Neuronal stem cell (in vitro differentiated cells): ENCODE data around the gene DVL3.
"Not testable (repeated sequence)": the region's sequence is repeated elsewhere in the genome, so short reads cannot be mapped to it uniquely, and the experiment has no call there.

ENCODE experiments used
- DNase-seq: peaks from one replicate; pipeline ENCODE4 v3.0.0-alpha.2; 2013; ENCODE audit warnings: low spot score
- H2AFZ ChIP-seq: one replicate; pipeline ENCODE4 v1.6.1; 2013; ENCODE audit warnings: mild to moderate bottlenecking, low read length, inconsistent platforms
- H2AK5ac ChIP-seq: 2 replicates; pipeline ENCODE4 v1.6.1; 2013; ENCODE audit warnings: low read depth, mild to moderate bottlenecking, inconsistent platforms, low read length, moderate library complexity, mixed read lengths
- H2BK120ac ChIP-seq: 2 replicates; pipeline ENCODE4 v1.6.1; 2013; ENCODE audit warnings: low read depth, mild to moderate bottlenecking, inconsistent platforms, low read length, moderate library complexity, mixed read lengths
- H2BK12ac ChIP-seq: one replicate; pipeline ENCODE4 v1.6.1; 2013; ENCODE audit warnings: low read length, inconsistent platforms
- H2BK15ac ChIP-seq: 2 replicates; pipeline ENCODE4 v1.6.1; 2013; ENCODE audit warnings: mild to moderate bottlenecking, low read length, inconsistent platforms, mixed read lengths
- H2BK5ac ChIP-seq: one replicate; pipeline ENCODE4 v1.6.1; 2013; ENCODE audit warnings: inconsistent platforms, mild to moderate bottlenecking, low read length, moderate library complexity
- H3K14ac ChIP-seq: one replicate; pipeline ENCODE4 v1.6.1; 2013; ENCODE audit warnings: low read length, inconsistent platforms
- H3K18ac ChIP-seq: 2 replicates; pipeline ENCODE4 v1.6.1; 2013; ENCODE audit warnings: low read length, inconsistent platforms
- H3K23ac ChIP-seq: 2 replicates; pipeline ENCODE4 v1.6.1; 2013; ENCODE audit warnings: low read depth, mild to moderate bottlenecking, mixed read lengths, low read length, inconsistent platforms; ENCODE audit not compliant: poor library complexity
- H3K27ac ChIP-seq: replicated peaks from 3 replicates; pipeline ENCODE4 v1.5.1; 2013; ENCODE audit warnings: low read length, inconsistent platforms
- H3K27me3 ChIP-seq, 3 experiments: 2 replicates each; pipeline ENCODE4 v1.6.1; 2013; ENCODE audit warnings: low read length in 3 of 3, mild to moderate bottlenecking in 2 of 3, inconsistent platforms in 1 of 3, low read depth in 1 of 3, mixed read lengths in 1 of 3, moderate library complexity in 1 of 3; ENCODE audit not compliant: control insufficient read depth in 3 of 3, insufficient read depth in 3 of 3
- H3K36me3 ChIP-seq, 2 donors: replicated peaks in 1 of 2; 2 replicates each; pipeline ENCODE4 v1.6.1; 2013; ENCODE audit warnings: low read length in 2 of 2; ENCODE audit not compliant: control insufficient read depth in 2 of 2, insufficient read depth in 2 of 2
- H3K4ac ChIP-seq: 2 replicates; pipeline ENCODE4 v1.6.1; 2013; ENCODE audit warnings: inconsistent platforms, mild to moderate bottlenecking, low read length, moderate library complexity
- H3K4me1 ChIP-seq, 2 donors: 1 replicate in 1 of 2; 2 replicates in 1 of 2; pipeline ENCODE4 v1.6.1; 2013; ENCODE audit warnings: low read length in 2 of 2, low read depth in 1 of 2; ENCODE audit not compliant: control insufficient read depth in 2 of 2, insufficient read depth in 1 of 2
- H3K4me2 ChIP-seq: one replicate; pipeline ENCODE4 v1.6.1; 2013; ENCODE audit warnings: mild to moderate bottlenecking, low read length, inconsistent platforms; ENCODE audit not compliant: insufficient read depth, poor library complexity, severe bottlenecking
- H3K4me3 ChIP-seq, 2 donors: 2 replicates each; pipeline ENCODE4 v1.5.1; 2013; ENCODE audit warnings: low read length in 2 of 2, mild to moderate bottlenecking in 2 of 2, inconsistent platforms in 1 of 2, moderate library complexity in 1 of 2
- H3K79me1 ChIP-seq: one replicate; pipeline ENCODE4 v1.6.1; 2013; ENCODE audit warnings: low read depth, mild to moderate bottlenecking, inconsistent platforms, low read length, moderate library complexity
- H3K9ac ChIP-seq: one replicate; pipeline ENCODE4 v1.6.1; 2013; ENCODE audit warnings: mild to moderate bottlenecking, low read depth, low read length, inconsistent platforms; ENCODE audit not compliant: poor library complexity
- H3K9me3 ChIP-seq, 2 donors: replicated peaks in 1 of 2; 2 replicates each; pipeline versions ENCODE3 to v1.6.1; 2013; ENCODE audit warnings: low read length in 2 of 2, mild to moderate bottlenecking in 2 of 2, inconsistent platforms in 1 of 2, low read depth in 1 of 2, mixed read lengths in 1 of 2, moderate library complexity in 1 of 2; ENCODE audit not compliant: control insufficient read depth in 2 of 2, insufficient read depth in 1 of 2
- H4K8ac ChIP-seq: one replicate; pipeline ENCODE4 v1.6.1; 2013; ENCODE audit warnings: low read depth, mild to moderate bottlenecking, inconsistent platforms, low read length, moderate library complexity
- H4K91ac ChIP-seq: one replicate; pipeline ENCODE4 v1.6.1; 2013; ENCODE audit warnings: low read length, low read depth, mild to moderate bottlenecking, inconsistent platforms; ENCODE audit not compliant: poor library complexity
- WGBS, 2 donors: extraction: QIAGEN DNeasy Blood & Tissue Kit; methylation state at CpG; one replicate each; pipeline ENCODE4 v1.1.7; 2013; ENCODE audit warnings: missing lambda C conversion rate in 2 of 2, mixed read lengths in 1 of 2; ENCODE audit not compliant: insufficient read length in 2 of 2, insufficient replicate concordance in 1 of 2; ENCODE audit errors: extremely low coverage in 2 of 2; 5-methylcytosine and 5-hydroxymethylcytosine counted together

Gene DVL3

GRCh38 chr3:184121031-184121430 is 34.1 kb upstream of the DVL3 start:
- not testable (repeated sequence) for H3K9me3 ChIP-seq, H2AK5ac ChIP-seq, H2BK15ac ChIP-seq, H3K79me1 ChIP-seq, H3K9ac ChIP-seq, H3K23ac ChIP-seq, H2AFZ ChIP-seq, H3K4ac ChIP-seq, H4K91ac ChIP-seq, H3K4me2 ChIP-seq, H4K8ac ChIP-seq, H3K36me3 ChIP-seq, H3K4me1 ChIP-seq, H3K27me3 ChIP-seq, H3K4me3 ChIP-seq, H3K14ac ChIP-seq, DNase-seq, H3K18ac ChIP-seq, H2BK12ac ChIP-seq, H3K27ac ChIP-seq, H2BK120ac ChIP-seq, H2BK5ac ChIP-seq
- no CpG with 5 or more reads among the region's 8 CpGs for WGBS, 2 donors

- no peak overlapping the region for H3K4ac ChIP-seq
- H3K4me1 ChIP-seq, result no peaks in the 10 kb centered on the region
- H3K18ac ChIP-seq, result no peak overlapping the region
- H2AFZ ChIP-seq, result no peak overlapping the region
- H3K23ac ChIP-seq, result no peak overlapping the region
- H4K91ac ChIP-seq, result no peak overlapping the region
- no peaks in the 10 kb centered on the region for H3K27me3 ChIP-seq
- no peak overlapping the region for H2BK15ac ChIP-seq
- no peak overlapping the region for H3K27ac ChIP-seq
- H3K36me3 ChIP-seq, result no peaks in the 10 kb centered on the region
- H2BK5ac ChIP-seq, result no peak overlapping the region
- DNase-seq, result no peak
- no peak overlapping the region for H2BK12ac ChIP-seq
- no peak overlapping the region for H3K9ac ChIP-seq
- H3K4me3 ChIP-seq, result no peak overlapping the region
- H3K4me2 ChIP-seq, result no peak overlapping the region
- no peak overlapping the region for H2BK120ac ChIP-seq
- no peak overlapping the region for H3K14ac ChIP-seq
- no peak overlapping the region for H2AK5ac ChIP-seq
- H4K8ac ChIP-seq, result no peak overlapping the region
- no peaks in the 10 kb centered on the region for H3K9me3 ChIP-seq
- H3K79me1 ChIP-seq, result no peaks in the 10 kb centered on the region
- no CpG with 5 or more reads among the region's 3 CpGs for WGBS, 2 donors
Measured at GRCh38 chr3:184126006-184126405, 29.2 kb upstream of the DVL3 start.

GRCh38 chr3:184129012-184129411 is 26.2 kb upstream of the DVL3 start:
- Histone ChIP-seq H3K36me3 (no peaks in the 10 kb centered on the region), H3K9ac (no peak overlapping the region), H2BK5ac (no peak overlapping the region), H2BK120ac (no peak overlapping the region), H2BK12ac (no peak overlapping the region), H3K9me3 (no peaks in the 10 kb centered on the region), H3K4ac (no peak overlapping the region), H3K23ac (no peak overlapping the region), H3K27me3 (peaks cover 0 to 4% (median 0%) of the 10 kb centered on the region in 3 experiments), H2AFZ (peak overlapping the region; percentile 46), H3K18ac (no peak overlapping the region), H4K8ac (no peak overlapping the region), H2BK15ac (no peak overlapping the region), H3K27ac (no peak overlapping the region), H2AK5ac (no peak overlapping the region), H3K79me1 (no peaks in the 10 kb centered on the region), H3K4me1 (peaks cover 0 to 3% of the 10 kb centered on the region in 2 donors), H3K14ac (no peak overlapping the region), H3K4me3 (no peak overlapping the region), H4K91ac (no peak overlapping the region), H3K4me2 (no peak overlapping the region)
- peak; percentile 31 for DNase-seq
- no CpG with 5 or more reads among the region's 2 CpGs for WGBS, 2 donors

GRCh38 chr3:184132945-184133344 is 22.2 kb upstream of the DVL3 start:
- Histone ChIP-seq H3K9me3 (no peaks in the 10 kb centered on the region), H3K18ac (no peak overlapping the region), H4K8ac (no peak overlapping the region), H3K4ac (no peak overlapping the region), H2BK15ac (no peak overlapping the region), H3K14ac (no peak overlapping the region), H2BK5ac (no peak overlapping the region), H2BK12ac (no peak overlapping the region), H3K4me3 (no peak overlapping the region), H3K4me2 (no peak overlapping the region), H3K36me3 (peaks cover 4 to 11% of the 10 kb centered on the region in 2 donors), H2BK120ac (no peak overlapping the region), H2AFZ (no peak overlapping the region), H3K23ac (no peak overlapping the region), H3K79me1 (no peaks in the 10 kb centered on the region), H4K91ac (no peak overlapping the region), H3K27ac (no peak overlapping the region), H2AK5ac (no peak overlapping the region), H3K9ac (no peak overlapping the region), H3K27me3 (peaks cover 0 to 4% (median 0%) of the 10 kb centered on the region in 3 experiments), H3K4me1 (peaks cover 5 to 10% of the 10 kb centered on the region in 2 donors)
- no CpG with 5 or more reads among the region's 4 CpGs for WGBS, 2 donors
- DNase-seq, result no peak
